Upper lobe of left lung (tissue), 6 donors: Measurements from ENCODE around the gene COX8A. TPM values are rescaled to one million over a fixed set of nuclear protein-coding genes. Genes with fewer than 3 reads are reported as not detected.
A peak's percentile ranks its signal among the peaks of the same experiment; 100 is the strongest.

Experiments used
- ATAC-seq, 2 donors: fragments of 200-7000 bp; cut with Tn5 transposase; one replicate each; pipeline ENCODE4 v1.9.1; 2022; ENCODE audit warnings: mild to moderate bottlenecking in 2 of 2, moderate library complexity in 2 of 2; ENCODE audit not compliant: low FRiP score in 2 of 2
- DNase-seq, 2 donors: peaks; one replicate each; pipeline ENCODE4 v3.0.0-alpha.2; 2019 to 2020
- H3K27ac ChIP-seq, 4 donors: fragments of 200-600 bp; sonication (generic); one replicate each; pipeline ENCODE4 v1.5.1; 2016 to 2019
- H3K27me3 ChIP-seq, 4 donors: fragments of 200-600 bp; sonication (generic); one replicate each; pipeline ENCODE4 v1.5.1; 2017 to 2019
- H3K36me3 ChIP-seq, 4 donors: fragments of 200-600 bp; sonication (generic); one replicate each; pipeline ENCODE4 v1.5.1; 2016 to 2019
- H3K4me1 ChIP-seq, 4 donors: fragments of 200-600 bp; sonication (generic); one replicate each; pipeline ENCODE4 v1.5.1; 2018 to 2019
- H3K4me3 ChIP-seq, 4 donors: fragments of 200-600 bp; sonication (generic); one replicate each; pipeline ENCODE4 v1.5.1; 2017 to 2019; ENCODE audit warnings: mild to moderate bottlenecking in 2 of 4, moderate library complexity in 1 of 4
- H3K9me3 ChIP-seq, 4 donors: fragments of 200-600 bp; sonication (generic); one replicate each; pipeline ENCODE4 v1.5.1; 2018 to 2019
- CTCF ChIP-seq, 6 experiments: fragments of 450-650 bp in 4 of 6; fragments of 200-600 bp in 2 of 6; sonication (generic) in 2 of 6; IDR thresholded peaks; one replicate each; pipeline ENCODE4 v1.5.1; 2016 to 2019; ENCODE audit warnings: antibody characterized with exemption in 6 of 6
- EP300 ChIP-seq, 4 donors: sonication (generic); formaldehyde crosslinking; IDR thresholded peaks; one replicate each; pipeline ENCODE4 v1.5.1; 2017; ENCODE audit warnings: antibody characterized with exemption in 4 of 4, control low read depth in 2 of 4
- POLR2A ChIP-seq, 4 donors: fragments of 450-650 bp; IDR thresholded peaks; one replicate each; pipeline ENCODE4 v1.5.1; 2016 to 2017; ENCODE audit warnings: antibody characterized with exemption in 4 of 4, mild to moderate bottlenecking in 2 of 4
- POLR2AphosphoS5 ChIP-seq, 2 donors: sonication (generic); formaldehyde crosslinking; IDR thresholded peaks; one replicate each; pipeline ENCODE4 v1.5.1; 2017; ENCODE audit warnings: antibody characterized with exemption in 2 of 2
- WGBS, 2 donors: methylation state at CpG; one replicate each; pipeline ENCODE4 v1.1.5; 2017 to 2018; 5-methylcytosine and 5-hydroxymethylcytosine counted together
- total RNA-seq, 6 donors: library from RNA; depleted of rRNA in 4 of 6; stranded (reverse); fragments of >200 nt in 4 of 6; gene quantifications; one replicate each; pipeline versions ENCODE4 v1.1.0 to v1.2.1, GENCODE V29; 2016 to 2021
- donor health status: DM: no; HTN: no; CAD: no; lungs with moderate emphysema.
- donor health status: DM: no; HTN: yes; CAD: no; lungs with severe emphysema.

The COX8A gene
- total RNA-seq, 6 donors from 2014 or later, result 184 to 510 (median 271) TPM

GRCh38 chr11:64015935-64016845 is 41.8 kb downstream of the COX8A start:
- ATAC-seq (no peak), DNase-seq (peak in 1 of 2 donors; percentile 73)
- no peaks in the 10 kb centered on the region for H3K27me3 ChIP-seq
- TF ChIP-seq CTCF (IDR thresholded peaks at IDR 0.05) (no peak), EP300 (IDR thresholded peaks at IDR 0.05) (no peak), POLR2A (IDR thresholded peaks at IDR 0.05) (no peak), POLR2AphosphoS5 (IDR thresholded peaks at IDR 0.05) (no peak)
- H3K9me3 ChIP-seq, result no peaks in the 10 kb centered on the region
- peaks cover 0 to 8% (median 2%) of the 10 kb centered on the region in 4 donors for H3K4me1 ChIP-seq
- no peaks in the 10 kb centered on the region for H3K36me3 ChIP-seq
- WGBS, 2 donors, result 89 to 96% methylated on average over 20 to 34 of the region's 35 CpGs
- H3K27ac ChIP-seq, result no peak overlapping the region
- no peak overlapping the region for H3K4me3 ChIP-seq

GRCh38 chr11:64017945-64018224 is 43.5 kb downstream of the COX8A start:
- ATAC-seq, result no peak
- H3K9me3 ChIP-seq, result no peaks in the 10 kb centered on the region
- peak in 1 of 2 donors; percentile 66 for DNase-seq
- no peak overlapping the region for H3K4me3 ChIP-seq
- TF ChIP-seq POLR2A (IDR thresholded peaks at IDR 0.05) (no peak), CTCF (IDR thresholded peaks at IDR 0.05) (no peak), EP300 (IDR thresholded peaks at IDR 0.05) (no peak), POLR2AphosphoS5 (IDR thresholded peaks at IDR 0.05) (no peak)
- no peak overlapping the region for H3K27ac ChIP-seq
- H3K27me3 ChIP-seq, result no peaks in the 10 kb centered on the region
- peaks cover 0 to 8% (median 2%) of the 10 kb centered on the region in 4 donors for H3K4me1 ChIP-seq
- WGBS, 2 donors, result 60 to 79% methylated on average over 1 to 7 of the region's 7 CpGs
- H3K36me3 ChIP-seq, result no peaks in the 10 kb centered on the region

DNA sequence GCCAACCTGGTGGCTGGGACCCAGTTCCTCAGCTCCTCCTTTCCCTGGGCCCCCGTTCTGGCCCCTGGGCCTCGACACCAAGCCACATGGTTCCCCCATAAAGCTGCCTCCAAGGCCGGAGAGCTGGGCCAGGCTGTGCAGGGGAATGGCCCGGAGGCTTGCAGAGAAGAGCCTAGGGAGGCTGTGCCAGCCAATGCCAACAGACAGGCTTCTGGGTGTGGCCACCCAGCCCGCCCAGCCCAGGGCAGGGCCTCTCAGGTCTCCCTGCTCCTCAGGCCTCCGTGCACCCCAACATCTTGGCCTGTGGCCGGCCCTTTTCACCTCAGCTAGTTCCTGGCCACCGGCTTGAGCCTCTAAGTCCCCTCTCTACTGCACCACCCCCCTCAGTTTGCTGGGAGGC is 43.9 kb downstream of the COX8A start:
- TF ChIP-seq POLR2A (IDR thresholded peaks at IDR 0.05), result no peak
- TF ChIP-seq POLR2AphosphoS5 (IDR thresholded peaks at IDR 0.05), result no peak
- TF ChIP-seq CTCF (IDR thresholded peaks at IDR 0.05), result no peak
- no peak for TF ChIP-seq EP300 (IDR thresholded peaks at IDR 0.05)
- H3K36me3 ChIP-seq, result no peaks in the 10 kb centered on the region
- H3K27me3 ChIP-seq, result no peaks in the 10 kb centered on the region
- 72 to 83% methylated on average over 5 to 7 of the region's 8 CpGs for WGBS, 2 donors
- H3K27ac ChIP-seq, result no peak overlapping the region
- ATAC-seq, result no peak
- no peak for DNase-seq
- no peaks in the 10 kb centered on the region for H3K9me3 ChIP-seq
- H3K4me1 ChIP-seq, result peaks cover 0 to 8% (median 2%) of the 10 kb centered on the region in 4 donors
- no peak overlapping the region for H3K4me3 ChIP-seq

- H3K27me3 ChIP-seq, result no peaks in the 10 kb centered on the region
- ATAC-seq (no peak), DNase-seq (no peak)
These were observed 45.0 kb downstream of the COX8A start for GRCh38 chr11:64019106-64020037.

More at GRCh38 chr11:64019106-64020037, 45.0 kb downstream of the COX8A start:
- 74 to 86% methylated on average over 19 to 27 of the region's 27 CpGs for WGBS, 2 donors
- Histone ChIP-seq H3K36me3 (no peaks in the 10 kb centered on the region), H3K9me3 (no peaks in the 10 kb centered on the region), H3K27ac (no peak overlapping the region), H3K4me1 (peaks cover 0 to 8% (median 2%) of the 10 kb centered on the region in 4 donors), H3K4me3 (no peak overlapping the region)
- no peak for TF ChIP-seq POLR2A (IDR thresholded peaks at IDR 0.05)
- TF ChIP-seq POLR2AphosphoS5 (IDR thresholded peaks at IDR 0.05), result no peak
- no peak for TF ChIP-seq EP300 (IDR thresholded peaks at IDR 0.05)
- TF ChIP-seq CTCF (IDR thresholded peaks at IDR 0.05), result no peak
